Measurements from ENCODE around the gene ATG16L2.

ATG16L2 gene

DNA sequence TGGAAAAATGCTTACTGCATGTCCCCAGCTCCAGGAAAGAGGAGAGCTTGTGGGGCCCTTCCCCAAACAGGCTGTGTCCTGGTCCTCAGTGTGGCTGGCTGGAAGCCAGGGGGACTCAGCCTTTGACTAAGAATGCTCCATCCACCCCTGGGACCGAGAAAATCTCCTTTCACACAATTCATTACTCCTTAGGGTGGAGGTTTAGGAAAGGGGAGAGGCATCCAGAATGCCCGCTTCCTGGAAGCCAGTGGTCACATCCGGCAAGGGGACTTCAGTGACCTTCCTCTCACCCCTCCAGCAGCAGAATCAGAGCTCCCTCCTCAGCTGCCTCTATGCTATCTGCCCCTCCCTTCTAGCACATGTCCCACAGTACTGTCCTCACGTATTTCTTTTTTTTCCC is 21.9 kb downstream of the ATG16L2 start:
- Histone ChIP-seq H3K4ac (ENCODE audit: low read depth, low read length) (no peak overlapping the region), H3K79me2 (ENCODE audit: control insufficient read depth, insufficient read depth, low read length, poor library complexity) (no peaks in the 10 kb centered on the region), H3K79me1 (ENCODE audit: low read length) (no peaks in the 10 kb centered on the region), H3K4me1 (ENCODE audit: control insufficient read depth in 1 of 2, insufficient read depth in 2 of 2, low read length in 2 of 2) (peaks cover 0 to 4% of the 10 kb centered on the region in 2 experiments), H2BK5ac (ENCODE audit: low read depth, low read length, poor library complexity) (no peak overlapping the region), H3K18ac (ENCODE audit: low read length) (no peak overlapping the region), H2AFZ (ENCODE audit: insufficient read depth, low read length, poor library complexity) (no peak overlapping the region), H3K9me3 (ENCODE audit: insufficient read depth, low read depth, low read length) (no peaks in the 10 kb centered on the region), H4K12ac (ENCODE audit: low read depth, low read length) (no peak overlapping the region), H3K27me3 (ENCODE audit: insufficient read depth, low read length) (no peaks in the 10 kb centered on the region), H3K9ac (ENCODE audit: low read length) (no peak overlapping the region), H3K14ac (ENCODE audit: low read length) (no peak overlapping the region), H2BK120ac (ENCODE audit: insufficient read depth, low read length, poor library complexity) (no peak overlapping the region), H2AK5ac (ENCODE audit: low read length) (no peak overlapping the region), H3K27ac (ENCODE audit: low read depth, low read length) (no peak overlapping the region), H4K8ac (ENCODE audit: low read depth, low read length) (no peak overlapping the region), H3K23ac (ENCODE audit: low read length) (no peak overlapping the region), H3K4me2 (ENCODE audit: low read length) (no peak overlapping the region), H3K36me3 (ENCODE audit: control insufficient read depth in 1 of 2, insufficient read depth in 2 of 2, low read length in 2 of 2) (peaks cover 0 to 2% of the 10 kb centered on the region in 2 experiments), H2BK12ac (ENCODE audit: low read length) (no peak overlapping the region), H3K4me3 (ENCODE audit: low read depth, low read length) (no peak overlapping the region), H4K91ac (ENCODE audit: low read depth, low read length) (no peak overlapping the region)
- DNase-seq, result no peak
- WGBS (ENCODE audit: extremely low coverage, insufficient coverage, insufficient read length), result no CpG with 5 or more reads among the region's 4 CpGs

DNA sequence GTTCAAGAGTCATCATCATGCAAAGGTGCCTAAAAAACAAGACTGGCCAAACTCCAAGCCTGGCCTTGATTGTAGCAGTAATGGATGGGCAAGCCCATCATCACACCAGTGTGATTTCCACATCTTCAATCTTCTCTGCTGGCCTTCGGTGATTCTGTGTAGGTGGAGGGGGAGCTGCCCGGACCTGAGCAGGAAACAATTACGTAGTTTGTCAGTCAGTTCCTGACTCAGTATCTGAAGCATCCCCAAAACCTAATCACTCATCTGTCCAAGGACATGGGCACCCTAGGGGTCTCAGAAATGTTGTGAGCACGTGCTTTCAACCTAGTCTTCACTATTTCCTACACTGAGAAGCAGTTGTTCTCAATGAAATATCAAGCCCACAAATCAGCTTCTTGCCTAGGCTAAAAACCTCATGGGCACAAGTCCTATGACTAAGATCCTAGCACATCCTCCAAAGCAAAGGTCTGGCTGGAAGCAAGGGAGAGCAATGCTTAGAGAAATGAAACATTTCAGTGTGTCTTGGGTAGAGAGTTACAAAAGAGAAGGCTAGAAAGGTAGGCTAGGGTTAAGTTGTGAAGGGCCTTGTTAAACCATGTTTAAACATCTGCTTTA is 24.6 kb downstream of the ATG16L2 start:
- Histone ChIP-seq H3K79me1 (ENCODE audit: low read length) (no peaks in the 10 kb centered on the region), H2BK120ac (ENCODE audit: insufficient read depth, low read length, poor library complexity) (no peak overlapping the region), H2BK5ac (ENCODE audit: low read depth, low read length, poor library complexity) (no peak overlapping the region), H3K9me3 (ENCODE audit: insufficient read depth, low read depth, low read length) (no peaks in the 10 kb centered on the region), H3K23ac (ENCODE audit: low read length) (no peak overlapping the region), H4K8ac (ENCODE audit: low read depth, low read length) (no peak overlapping the region), H4K91ac (ENCODE audit: low read depth, low read length) (no peak overlapping the region), H3K4me3 (ENCODE audit: low read depth, low read length) (no peak overlapping the region), H3K27ac (ENCODE audit: low read depth, low read length) (no peak overlapping the region), H3K27me3 (ENCODE audit: insufficient read depth, low read length) (no peaks in the 10 kb centered on the region), H3K18ac (ENCODE audit: low read length) (no peak overlapping the region), H3K14ac (ENCODE audit: low read length) (no peak overlapping the region), H3K79me2 (ENCODE audit: control insufficient read depth, insufficient read depth, low read length, poor library complexity) (no peaks in the 10 kb centered on the region), H2BK12ac (ENCODE audit: low read length) (no peak overlapping the region), H3K9ac (ENCODE audit: low read length) (no peak overlapping the region), H2AK5ac (ENCODE audit: low read length) (no peak overlapping the region), H3K4me1 (ENCODE audit: control insufficient read depth in 1 of 2, insufficient read depth in 2 of 2, low read length in 2 of 2) (no peaks in the 10 kb centered on the region), H3K4ac (ENCODE audit: low read depth, low read length) (no peak overlapping the region), H4K12ac (ENCODE audit: low read depth, low read length) (no peak overlapping the region), H3K36me3 (ENCODE audit: control insufficient read depth in 1 of 2, insufficient read depth in 2 of 2, low read length in 2 of 2) (peaks cover 0 to 2% of the 10 kb centered on the region in 2 experiments), H2AFZ (ENCODE audit: insufficient read depth, low read length, poor library complexity) (no peak overlapping the region), H3K4me2 (ENCODE audit: low read length) (no peak overlapping the region)
- no peak for DNase-seq
- no CpG with 5 or more reads among the region's 4 CpGs for WGBS (ENCODE audit: extremely low coverage, insufficient coverage, insufficient read length)

DNA sequence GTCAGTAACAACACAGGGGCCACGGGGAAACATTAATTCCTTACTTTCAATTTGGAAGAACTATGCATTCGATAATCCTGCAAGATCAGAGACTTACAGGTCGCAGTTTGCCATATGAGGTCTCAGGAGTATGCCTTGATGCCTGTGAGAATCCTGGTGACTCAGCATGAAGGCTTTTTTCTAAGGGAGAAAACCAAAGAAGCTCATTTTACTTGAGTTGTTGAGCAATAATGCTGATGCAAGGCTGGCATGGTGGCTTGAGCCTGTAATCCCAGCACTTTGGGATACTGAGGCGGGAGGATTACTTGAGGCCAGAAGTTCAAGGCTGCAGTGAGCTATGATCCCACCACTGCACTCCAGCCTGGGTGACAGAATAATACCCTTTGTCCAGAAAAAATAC is 26.6 kb downstream of the ATG16L2 start:
- H3K9ac ChIP-seq (ENCODE audit: low read length), result no peak overlapping the region
- H2BK12ac ChIP-seq (ENCODE audit: low read length), result no peak overlapping the region
- peak; percentile 37 to 84 for DNase-seq
- H3K79me1 ChIP-seq (ENCODE audit: low read length), result no peaks in the 10 kb centered on the region
- H3K18ac ChIP-seq (ENCODE audit: low read length), result no peak overlapping the region
- no peak overlapping the region for H3K4me2 ChIP-seq (ENCODE audit: low read length)
- no peak overlapping the region for H2AFZ ChIP-seq (ENCODE audit: insufficient read depth, low read length, poor library complexity)
- WGBS (ENCODE audit: extremely low coverage, insufficient coverage, insufficient read length), result no CpG with 5 or more reads among the region's 4 CpGs
- no peaks in the 10 kb centered on the region for H3K27me3 ChIP-seq (ENCODE audit: insufficient read depth, low read length)
- no peak overlapping the region for H4K8ac ChIP-seq (ENCODE audit: low read depth, low read length)
- no peak overlapping the region for H3K27ac ChIP-seq (ENCODE audit: low read depth, low read length)
- H4K12ac ChIP-seq (ENCODE audit: low read depth, low read length), result no peak overlapping the region
- H3K4me3 ChIP-seq (ENCODE audit: low read depth, low read length), result no peak overlapping the region
- H4K91ac ChIP-seq (ENCODE audit: low read depth, low read length), result no peak overlapping the region
- H3K4ac ChIP-seq (ENCODE audit: low read depth, low read length), result no peak overlapping the region
- H2AK5ac ChIP-seq (ENCODE audit: low read length), result no peak overlapping the region
- H3K23ac ChIP-seq (ENCODE audit: low read length), result no peak overlapping the region
- H2BK120ac ChIP-seq (ENCODE audit: insufficient read depth, low read length, poor library complexity), result no peak overlapping the region
- H3K9me3 ChIP-seq (ENCODE audit: insufficient read depth, low read depth, low read length), result no peaks in the 10 kb centered on the region
- no peaks in the 10 kb centered on the region for H3K79me2 ChIP-seq (ENCODE audit: control insufficient read depth, insufficient read depth, low read length, poor library complexity)
- H3K4me1 ChIP-seq (ENCODE audit: control insufficient read depth in 1 of 2, insufficient read depth in 2 of 2, low read length in 2 of 2), result no peaks in the 10 kb centered on the region
- peaks cover 0 to 2% of the 10 kb centered on the region in 2 experiments for H3K36me3 ChIP-seq (ENCODE audit: control insufficient read depth in 1 of 2, insufficient read depth in 2 of 2, low read length in 2 of 2)
- no peak overlapping the region for H2BK5ac ChIP-seq (ENCODE audit: low read depth, low read length, poor library complexity)
- no peak overlapping the region for H3K14ac ChIP-seq (ENCODE audit: low read length)

DNA sequence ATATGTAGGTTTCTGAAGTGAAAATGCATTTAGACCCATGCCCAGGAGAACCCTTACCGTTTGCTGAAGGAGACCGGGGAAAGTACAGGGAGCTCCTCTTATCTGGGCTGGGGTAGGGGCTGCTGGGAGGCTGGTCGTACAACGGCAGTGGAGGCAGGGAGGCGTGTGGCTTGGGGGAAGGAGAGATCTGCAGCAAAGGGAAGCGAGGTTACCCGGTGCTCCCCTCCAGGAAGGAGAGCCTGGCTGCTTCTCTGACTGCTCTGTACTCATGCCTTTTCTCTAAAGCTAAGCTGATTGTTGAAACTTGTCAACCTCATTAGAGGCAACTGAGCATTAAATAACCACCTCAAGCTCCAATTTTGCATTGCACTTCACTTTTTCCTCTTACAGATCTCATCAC is 27.2 kb downstream of the ATG16L2 start:
- H2BK12ac ChIP-seq (ENCODE audit: low read length), result no peak overlapping the region
- no peaks in the 10 kb centered on the region for H3K4me1 ChIP-seq (ENCODE audit: control insufficient read depth in 1 of 2, insufficient read depth in 2 of 2, low read length in 2 of 2)
- no peak overlapping the region for H2BK120ac ChIP-seq (ENCODE audit: insufficient read depth, low read length, poor library complexity)
- H3K4me3 ChIP-seq (ENCODE audit: low read depth, low read length), result no peak overlapping the region
- WGBS (ENCODE audit: extremely low coverage, insufficient coverage, insufficient read length), result no CpG with 5 or more reads among the region's 7 CpGs
- H3K4ac ChIP-seq (ENCODE audit: low read depth, low read length), result no peak overlapping the region
- H4K8ac ChIP-seq (ENCODE audit: low read depth, low read length), result no peak overlapping the region
- H3K14ac ChIP-seq (ENCODE audit: low read length), result no peak overlapping the region
- H3K4me2 ChIP-seq (ENCODE audit: low read length), result no peak overlapping the region
- no peak overlapping the region for H3K18ac ChIP-seq (ENCODE audit: low read length)
- H3K79me2 ChIP-seq (ENCODE audit: control insufficient read depth, insufficient read depth, low read length, poor library complexity), result no peaks in the 10 kb centered on the region
- no peaks in the 10 kb centered on the region for H3K9me3 ChIP-seq (ENCODE audit: insufficient read depth, low read depth, low read length)
- no peak overlapping the region for H4K12ac ChIP-seq (ENCODE audit: low read depth, low read length)
- no peak overlapping the region for H3K9ac ChIP-seq (ENCODE audit: low read length)
- H2AK5ac ChIP-seq (ENCODE audit: low read length), result no peak overlapping the region
- no peak for DNase-seq
- H3K36me3 ChIP-seq (ENCODE audit: control insufficient read depth in 1 of 2, insufficient read depth in 2 of 2, low read length in 2 of 2), result peaks cover 1 to 2% of the 10 kb centered on the region in 2 experiments
- no peak overlapping the region for H3K23ac ChIP-seq (ENCODE audit: low read length)
- no peak overlapping the region for H4K91ac ChIP-seq (ENCODE audit: low read depth, low read length)
- H3K79me1 ChIP-seq (ENCODE audit: low read length), result no peaks in the 10 kb centered on the region
- H3K27me3 ChIP-seq (ENCODE audit: insufficient read depth, low read length), result no peaks in the 10 kb centered on the region
- H2AFZ ChIP-seq (ENCODE audit: insufficient read depth, low read length, poor library complexity), result no peak overlapping the region
- no peak overlapping the region for H3K27ac ChIP-seq (ENCODE audit: low read depth, low read length)
- H2BK5ac ChIP-seq (ENCODE audit: low read depth, low read length, poor library complexity), result no peak overlapping the region

Data from trophoblast cell (in vitro differentiated cells and primary cell).